HepG2 (cell line): ENCODE data around the gene TNFAIP1. TPM values are rescaled to one million over a fixed set of nuclear protein-coding genes. Genes with fewer than 3 reads are reported as not detected.
A peak's percentile ranks its signal among the peaks of the same experiment; 100 is the strongest.

Experiments used
- ATF5 ChIP-seq: sonication (generic); formaldehyde crosslinking; IDR thresholded peaks from 2 replicates; pipeline ENCODE4 v1.4.0; 2020; ENCODE audit warnings: mild to moderate bottlenecking, low read depth, missing genetic modification reagents
- DMAP1 ChIP-seq: IDR thresholded peaks from 2 replicates; pipeline ENCODE4 v1.6.1; 2016
- DRAP1 ChIP-seq: IDR thresholded peaks from 2 replicates; pipeline ENCODE4 v1.6.1; 2016; ENCODE audit warnings: missing genetic modification reagents, missing compliant biosample characterization
- FIP1L1 ChIP-seq: fragments of 200-400 bp; formaldehyde crosslinking; IDR thresholded peaks from 2 replicates; pipeline ENCODE4 v1.6.1; 2018; ENCODE audit warnings: low read depth, mild to moderate bottlenecking, low read length, moderate library complexity, borderline replicate concordance; ENCODE audit not compliant: insufficient read depth
- JARID2 ChIP-seq: sonication (generic); formaldehyde crosslinking; IDR thresholded peaks from 2 replicates; pipeline ENCODE4 v1.8.1; 2023; ENCODE audit warnings: missing genetic modification reagents, inconsistent platforms; ENCODE audit not compliant: insufficient replicate concordance
- KLF12 ChIP-seq: sonication (generic); formaldehyde crosslinking; IDR thresholded peaks from 2 replicates; pipeline ENCODE4 v1.4.0; 2020; ENCODE audit warnings: missing genetic modification reagents, borderline replicate concordance
- MEIS1 ChIP-seq: sonication (generic); formaldehyde crosslinking; IDR thresholded peaks from 2 replicates; pipeline ENCODE4 v1.9.0; 2021; ENCODE audit warnings: mild to moderate bottlenecking, missing genetic modification reagents, moderate library complexity, borderline replicate concordance
- SALL1 ChIP-seq: sonication (generic); formaldehyde crosslinking; IDR thresholded peaks from 2 replicates; pipeline ENCODE4 v1.8.0; 2022; ENCODE audit warnings: mild to moderate bottlenecking, missing genetic modification reagents
- TCF7L2 ChIP-seq: IDR thresholded peaks from 2 replicates; pipeline ENCODE4 v1.6.1; 2011; ENCODE audit warnings: mild to moderate bottlenecking, low read depth, low read length, moderate library complexity
- TEAD2 ChIP-seq: sonication (generic); formaldehyde crosslinking; IDR thresholded peaks from 2 replicates; pipeline ENCODE4 v1.9.0; 2021; ENCODE audit warnings: missing genetic modification reagents
- TEAD3 ChIP-seq: optimal IDR thresholded peaks from 2 replicates; pipeline ENCODE3; 2016; ENCODE audit warnings: borderline replicate concordance
- THAP11 ChIP-seq: IDR thresholded peaks from 2 replicates; pipeline ENCODE4 v1.6.1; 2016; ENCODE audit warnings: missing biosample characterization, missing genetic modification reagents
- TMF1 ChIP-seq: sonication (generic); formaldehyde crosslinking; IDR thresholded peaks from 2 replicates; pipeline ENCODE4 v1.8.1; 2022; ENCODE audit warnings: low read depth, missing genetic modification reagents
- TOE1 ChIP-seq: sonication (generic); formaldehyde crosslinking; IDR thresholded peaks from 2 replicates; pipeline ENCODE4 v1.4.0; 2020; ENCODE audit warnings: mild to moderate bottlenecking, missing genetic modification reagents
- TRIM24 ChIP-seq: sonication (generic); formaldehyde crosslinking; IDR thresholded peaks from 2 replicates; pipeline ENCODE4 v1.8.0; 2022; ENCODE audit warnings: mild to moderate bottlenecking, missing genetic modification reagents
- ZFP62 ChIP-seq: sonication (generic); formaldehyde crosslinking; IDR thresholded peaks from 2 replicates; pipeline ENCODE4 v1.4.0; 2020; ENCODE audit warnings: missing genetic modification reagents
- ZNF207 ChIP-seq: fragments of 450-650 bp; IDR thresholded peaks from 2 replicates; pipeline ENCODE4 v1.6.1; 2016; ENCODE audit warnings: antibody characterized with exemption, borderline replicate concordance
- ZNF224 ChIP-seq: sonication (generic); formaldehyde crosslinking; IDR thresholded peaks from 2 replicates; pipeline ENCODE4 v1.5.0; 2020; ENCODE audit warnings: mild to moderate bottlenecking, missing genetic modification reagents
- ZNF329 ChIP-seq: sonication (generic); formaldehyde crosslinking; IDR thresholded peaks from 2 replicates; pipeline ENCODE4 v1.9.0; 2021; ENCODE audit warnings: low read depth, mild to moderate bottlenecking, missing genetic modification reagents
- ZNF432 ChIP-seq: sonication (generic); formaldehyde crosslinking; IDR thresholded peaks from 2 replicates; pipeline ENCODE4 v1.5.0; 2020; ENCODE audit warnings: missing genetic modification reagents, mild to moderate bottlenecking, borderline replicate concordance
- ZNF512 ChIP-seq: sonication (generic); formaldehyde crosslinking; IDR thresholded peaks from 2 replicates; pipeline ENCODE4 v1.4.0; 2020; ENCODE audit warnings: mild to moderate bottlenecking, missing genetic modification reagents
- ZNF557 ChIP-seq: sonication (generic); formaldehyde crosslinking; IDR thresholded peaks from 2 replicates; pipeline ENCODE4 v1.4.0; 2020; ENCODE audit warnings: missing genetic modification reagents
- ZNF614 ChIP-seq: IDR thresholded peaks from 2 replicates; pipeline ENCODE4 v1.6.1; 2018; ENCODE audit warnings: missing biosample characterization, missing genetic modification reagents, inconsistent platforms, borderline replicate concordance
- ZNF674 ChIP-seq: sonication (generic); formaldehyde crosslinking; IDR thresholded peaks from 2 replicates; pipeline ENCODE4 v1.5.0; 2020; ENCODE audit warnings: low read depth, mild to moderate bottlenecking, missing genetic modification reagents
- ZNF678 ChIP-seq: sonication (generic); formaldehyde crosslinking; IDR thresholded peaks from 2 replicates; pipeline ENCODE4 v1.4.0; 2020; ENCODE audit warnings: mild to moderate bottlenecking, missing genetic modification reagents
- ZNF691 ChIP-seq: sonication (generic); formaldehyde crosslinking; IDR thresholded peaks from 2 replicates; pipeline ENCODE4 v1.4.0; 2020; ENCODE audit warnings: missing genetic modification reagents, low read depth, mild to moderate bottlenecking, borderline replicate concordance
- ZNF782 ChIP-seq: sonication (generic); formaldehyde crosslinking; IDR thresholded peaks from 2 replicates; pipeline ENCODE4 v1.4.0; 2020; ENCODE audit warnings: missing genetic modification reagents, mild to moderate bottlenecking, borderline replicate concordance
- ZSCAN25 ChIP-seq: sonication (generic); formaldehyde crosslinking; IDR thresholded peaks from 2 replicates; pipeline ENCODE4 v1.8.0; 2022; ENCODE audit warnings: mild to moderate bottlenecking, missing genetic modification reagents
- polyA plus RNA-seq, 8 experiments: library from polyadenylated mRNA; depleted of rRNA in 3 of 8; stranded (reverse) in 7 of 8; unstranded in 1 of 8; fragments of >200 nt; fragmentation: Illumina TruSeq in 4 of 8; extraction: Trizol in 4 of 8; gene quantifications; 2 replicates each; pipeline versions ENCODE4 v1.2.1 to v1.2.3, GENCODE V29; 2011 to 2016; ENCODE audit warnings: low read depth in 4 of 8, missing spikeins in 1 of 8, mixed read lengths in 1 of 8; ENCODE audit not compliant: insufficient read depth in 1 of 8
- total RNA-seq, 5 experiments: library from RNA; depleted of rRNA; stranded (reverse); fragments of >200 nt; fragmentation: Illumina TruSeq; extraction: Trizol; gene quantifications; 2 replicates each; pipeline ENCODE4 v1.2.3, GENCODE V29; 2016; ENCODE audit warnings: low read depth in 1 of 5

Gene TNFAIP1
- total and polyA plus RNA-seq, 2 of the 13 experiments (the other 11 are each of a cell fraction or from before 2014, with no cell fraction given) = 17.5 to 40.6 TPM

GRCh38 chr17:28370035-28370743 is 34.6 kb downstream of the TNFAIP1 start, which contains the start of gene VTN (continued):
- peak; percentile 87; the same call in 1 of the 2 replicates for TF ChIP-seq TOE1 (CRISPR knock-in tag)
- peak; percentile 55 for TF ChIP-seq JARID2
- peak; percentile 81 for TF ChIP-seq THAP11 (CRISPR knock-in tag)
- TF ChIP-seq TRIM24 (CRISPR knock-in tag) = no peak
- TF ChIP-seq ZSCAN25 (CRISPR knock-in tag) = peak; percentile 92
- peak; percentile 97 for TF ChIP-seq SALL1
- TF ChIP-seq MEIS1 (CRISPR knock-in tag) = peak; percentile 58; the same call in 1 of the 2 replicates
- no peak for TF ChIP-seq ZFP62
- TF ChIP-seq ZNF614 (CRISPR knock-in tag) = peak; percentile 79
- peak; percentile 53; the same call in 1 of the 2 replicates for TF ChIP-seq DMAP1 (CRISPR knock-in tag)
- TF ChIP-seq ZNF432 (CRISPR knock-in tag) = no peak
- no peak for TF ChIP-seq ZNF329 (CRISPR knock-in tag)
- no peak for TF ChIP-seq ZNF678 (CRISPR knock-in tag)
- TF ChIP-seq ZNF674 = no peak
- no peak for TF ChIP-seq ATF5 (CRISPR knock-in tag)
- TF ChIP-seq ZNF557 = no peak
- peak; percentile 73; the same call in 1 of the 2 replicates for TF ChIP-seq KLF12 (CRISPR knock-in tag)
- TF ChIP-seq ZNF691 = peak; percentile 81; the same call in 1 of the 2 replicates
- peak; percentile 59; the same call in 1 of the 2 replicates for TF ChIP-seq TCF7L2
- peak; percentile 74 for TF ChIP-seq DRAP1
- TF ChIP-seq TEAD2 (CRISPR knock-in tag) = peak; percentile 28; the same call in 1 of the 2 replicates
- TF ChIP-seq ZNF207 = no peak
- TF ChIP-seq FIP1L1 = no peak
- TF ChIP-seq TEAD3 (CRISPR knock-in tag) = peak; percentile 98
- no peak for TF ChIP-seq ZNF512 (CRISPR knock-in tag)
- TF ChIP-seq ZNF224 (CRISPR knock-in tag) = no peak
- peak; percentile 11; the same call in 1 of the 2 replicates for TF ChIP-seq TMF1
- peak; percentile 87; the same call in 1 of the 2 replicates for TF ChIP-seq ZNF782 (CRISPR knock-in tag)
